Measurements from ENCODE around the gene GARNL3. TPM values are rescaled to one million over a fixed set of nuclear protein-coding genes. Genes with fewer than 3 reads are reported as not detected.

Gene GARNL3
- total and polyA plus RNA-seq, 7 donors: 1.2 to 4.8 (median 2.2) TPM

DNA sequence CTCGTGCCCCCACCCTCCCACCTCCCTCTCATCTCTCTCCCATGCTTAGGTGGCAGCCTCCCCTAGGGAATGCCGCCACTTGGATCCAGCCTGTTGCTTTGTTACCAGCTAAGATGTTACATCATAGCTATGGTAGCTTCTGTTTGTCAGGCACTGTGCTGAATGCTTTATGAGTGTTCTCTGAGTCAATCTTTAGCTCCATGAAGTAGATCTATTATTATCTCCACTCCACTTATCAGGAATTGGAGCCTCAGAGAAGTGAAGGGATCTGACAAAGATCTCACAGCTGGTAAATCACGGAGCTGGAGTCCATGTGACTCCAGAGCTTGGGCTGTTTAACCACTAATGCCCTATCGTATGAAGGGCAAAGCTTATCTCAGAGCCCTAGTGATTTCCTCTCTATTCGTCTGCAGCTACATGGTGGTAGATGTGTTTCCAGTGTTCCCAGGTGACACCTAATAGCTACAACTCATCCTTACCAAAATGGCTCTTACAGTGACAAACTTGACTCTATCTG is 54.1 kb downstream of the GARNL3 start:
- peaks cover 0 to 5% of the 10 kb centered on the region in 2 donors for H3K36me3 ChIP-seq (ENCODE audit: insufficient read depth in 1 of 2, low read depth in 1 of 2)
- peak overlapping the region; percentile 80 for H3K27ac ChIP-seq
- ATAC-seq: peak; percentile 92 to 96 (median 94)
- no peaks in the 10 kb centered on the region for H3K9me3 ChIP-seq
- TF ChIP-seq, protein P1, sequence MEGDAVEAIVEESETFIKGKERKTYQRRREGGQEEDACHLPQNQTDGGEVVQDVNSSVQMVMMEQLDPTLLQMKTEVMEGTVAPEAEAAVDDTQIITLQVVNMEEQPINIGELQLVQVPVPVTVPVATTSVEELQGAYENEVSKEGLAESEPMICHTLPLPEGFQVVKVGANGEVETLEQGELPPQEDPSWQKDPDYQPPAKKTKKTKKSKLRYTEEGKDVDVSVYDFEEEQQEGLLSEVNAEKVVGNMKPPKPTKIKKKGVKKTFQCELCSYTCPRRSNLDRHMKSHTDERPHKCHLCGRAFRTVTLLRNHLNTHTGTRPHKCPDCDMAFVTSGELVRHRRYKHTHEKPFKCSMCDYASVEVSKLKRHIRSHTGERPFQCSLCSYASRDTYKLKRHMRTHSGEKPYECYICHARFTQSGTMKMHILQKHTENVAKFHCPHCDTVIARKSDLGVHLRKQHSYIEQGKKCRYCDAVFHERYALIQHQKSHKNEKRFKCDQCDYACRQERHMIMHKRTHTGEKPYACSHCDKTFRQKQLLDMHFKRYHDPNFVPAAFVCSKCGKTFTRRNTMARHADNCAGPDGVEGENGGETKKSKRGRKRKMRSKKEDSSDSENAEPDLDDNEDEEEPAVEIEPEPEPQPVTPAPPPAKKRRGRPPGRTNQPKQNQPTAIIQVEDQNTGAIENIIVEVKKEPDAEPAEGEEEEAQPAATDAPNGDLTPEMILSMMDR (IDR thresholded peaks at IDR 0.05): no peak
- 38 to 50% (median 40%) methylated on average over 5 of the region's 5 CpGs for WGBS, 3 donors
- H3K27me3 ChIP-seq (ENCODE audit: insufficient read depth in 3 of 3, low read length in 2 of 3): no peaks in the 10 kb centered on the region
- intact Hi-C loops (cut with DNase I): no loop called here
- H3K4me1 ChIP-seq: peaks cover 21% of the 10 kb centered on the region
- no peak for DNase-seq
- H3K4me3 ChIP-seq: no peak overlapping the region

DNA sequence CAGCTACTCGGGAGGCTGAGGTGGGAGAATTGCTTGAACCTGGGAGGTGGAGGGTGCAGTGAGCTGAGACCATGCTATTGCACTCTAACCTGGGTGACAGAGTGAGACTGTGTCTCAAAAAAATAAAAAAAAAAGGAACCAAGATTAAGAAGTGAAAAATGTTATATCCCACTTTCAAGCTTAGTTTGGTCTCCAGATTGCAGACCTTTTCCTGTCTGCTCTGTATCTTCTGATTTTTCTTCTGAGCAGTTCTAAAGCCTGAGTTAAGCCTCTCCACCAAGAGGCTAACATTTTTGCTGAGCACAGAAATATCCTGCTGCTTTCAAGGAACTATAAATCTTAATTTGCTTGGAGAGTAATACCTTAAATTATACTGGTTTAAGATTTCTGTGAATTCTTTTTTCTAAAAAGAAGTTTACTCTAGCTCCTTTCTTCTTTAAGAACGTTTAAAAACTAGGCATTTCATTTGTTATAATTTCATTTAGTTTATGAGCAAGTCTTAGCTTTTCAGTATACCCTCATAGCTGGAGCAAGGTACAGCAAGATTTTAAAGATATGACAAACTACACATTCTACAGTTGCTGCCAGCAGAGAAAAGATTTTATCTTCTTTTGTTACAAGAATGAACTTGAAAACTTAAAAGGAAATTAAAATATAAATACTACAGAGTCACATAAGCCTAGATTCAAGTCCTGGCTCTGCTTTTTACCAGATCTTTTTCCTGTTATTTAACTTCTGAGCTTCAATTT is 55.0 kb downstream of the GARNL3 start:
- no peaks in the 10 kb centered on the region for H3K36me3 ChIP-seq (ENCODE audit: insufficient read depth in 1 of 2, low read depth in 1 of 2)

DNA sequence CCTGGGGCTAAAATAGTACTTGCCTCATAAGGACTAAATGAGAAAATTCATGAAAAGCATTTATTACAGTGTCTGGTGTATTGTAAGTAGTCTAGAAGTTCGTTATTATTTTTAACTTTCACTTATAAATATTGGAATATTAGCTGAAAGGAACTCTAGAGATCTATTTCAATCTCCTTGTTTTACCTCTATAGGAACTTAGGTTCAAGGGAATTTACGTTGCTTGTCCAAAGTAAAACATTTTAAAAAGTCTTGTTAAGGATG is 55.5 kb downstream of the GARNL3 start:
- ATAC-seq (no peak), DNase-seq (no peak)
- no peaks in the 10 kb centered on the region for H3K36me3 ChIP-seq (ENCODE audit: insufficient read depth in 1 of 2, low read depth in 1 of 2)
- no peaks in the 10 kb centered on the region for H3K27me3 ChIP-seq (ENCODE audit: insufficient read depth in 3 of 3, low read length in 2 of 3)
- H3K9me3 ChIP-seq: no peaks in the 10 kb centered on the region
- intact Hi-C loops (cut with DNase I): no loop called here
- H3K4me3 ChIP-seq: no peak overlapping the region
- 73 to 75% (median 74%) methylated on average over 2 of the region's 2 CpGs for WGBS, 3 donors
- no peak overlapping the region for H3K27ac ChIP-seq
- peaks cover 21% of the 10 kb centered on the region for H3K4me1 ChIP-seq
- TF ChIP-seq, protein P1 (IDR thresholded peaks at IDR 0.05): no peak

More for the DNA sequence above, 55.0 kb downstream of the GARNL3 start:
- TF ChIP-seq, protein P1 (IDR thresholded peaks at IDR 0.05): no peak
- peak overlapping the region; percentile 80 for H3K27ac ChIP-seq
- WGBS, 3 donors: 58 to 63% (median 62%) methylated on average over 2 of the region's 2 CpGs
- H3K4me3 ChIP-seq: no peak overlapping the region
- no peaks in the 10 kb centered on the region for H3K9me3 ChIP-seq
- peaks cover 21% of the 10 kb centered on the region for H3K4me1 ChIP-seq
- ATAC-seq: no peak
- no peaks in the 10 kb centered on the region for H3K27me3 ChIP-seq (ENCODE audit: insufficient read depth in 3 of 3, low read length in 2 of 3)
- intact Hi-C loops (cut with DNase I): no loop called here
- no peak for DNase-seq

DNA sequence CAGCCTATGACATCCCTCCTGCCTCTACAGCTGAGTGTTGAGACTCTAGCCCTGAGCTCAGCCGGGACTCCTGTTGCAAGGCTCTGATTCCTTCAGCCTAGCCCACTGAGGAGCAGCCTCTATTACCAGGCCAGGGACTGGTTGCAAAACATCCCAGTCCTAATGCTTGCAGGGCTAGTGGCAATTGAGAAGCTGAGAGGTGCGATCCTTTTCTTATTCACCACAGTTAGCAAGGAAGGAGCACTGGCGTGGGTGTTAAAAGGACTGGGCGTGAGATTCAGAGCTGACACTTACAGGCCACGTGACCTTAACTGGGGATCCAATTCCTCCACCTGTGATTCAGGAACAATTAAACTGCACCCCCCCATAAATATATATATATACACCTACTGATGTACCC is 58.8 kb downstream of the GARNL3 start:
- no peaks in the 10 kb centered on the region for H3K9me3 ChIP-seq

More for the DNA sequence above, 58.8 kb downstream of the GARNL3 start:
- intact Hi-C loops (cut with DNase I): no loop called here
- 86 to 92% (median 87%) methylated on average over 5 of the region's 5 CpGs for WGBS, 3 donors
- Histone ChIP-seq H3K27ac (no peak overlapping the region), H3K27me3 (ENCODE audit: insufficient read depth in 3 of 3, low read length in 2 of 3) (no peaks in the 10 kb centered on the region), H3K36me3 (ENCODE audit: insufficient read depth in 1 of 2, low read depth in 1 of 2) (peaks cover 0 to 3% of the 10 kb centered on the region in 2 donors), H3K4me3 (no peak overlapping the region), H3K4me1 (peaks cover 21% of the 10 kb centered on the region)
- TF ChIP-seq, protein P1 (IDR thresholded peaks at IDR 0.05): no peak
- ATAC-seq (no peak), DNase-seq (no peak)

All from psoas muscle (tissue), 8 donors.